ENCODE data around the gene FOXP2. TPM values are rescaled to one million over a fixed set of nuclear protein-coding genes. Genes with fewer than 3 reads are reported as not detected.

FOXP2 gene
- total and polyA plus RNA-seq, 2 of the 4 experiments (the other 2 are of a cell fraction) = 0.89 to 1.1 TPM

DNA sequence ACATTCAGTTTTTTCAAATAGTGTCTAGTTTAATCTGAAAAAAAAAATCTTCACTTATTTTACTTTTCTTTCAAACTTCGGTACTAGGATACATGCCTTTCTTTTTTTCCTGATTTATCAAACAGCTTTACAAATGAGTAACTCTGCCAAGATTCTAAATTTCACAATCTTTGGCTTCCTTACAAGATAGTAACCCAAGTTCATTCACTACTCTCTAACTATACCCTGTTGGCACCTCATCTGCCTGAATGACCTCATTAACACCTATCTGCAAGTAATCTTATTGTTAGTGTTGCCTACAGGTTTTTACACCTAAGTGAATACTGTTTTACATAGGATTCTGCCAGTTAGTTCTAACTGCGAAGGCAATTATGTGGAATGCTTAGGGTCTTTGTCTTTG is 159.8 kb downstream of the FOXP2 start:
- Histone ChIP-seq H3K27me3 (ENCODE audit: control insufficient read depth, insufficient read depth, low read length) (no peaks in the 10 kb centered on the region), H3K23ac (ENCODE audit: low read depth, low read length) (no peak overlapping the region), H3K4ac (ENCODE audit: low read depth, low read length) (no peak overlapping the region), H2AFZ (replicated peaks; ENCODE audit: low read length, poor library complexity) (no peak overlapping the region), H2BK15ac (ENCODE audit: low read depth, low read length) (no peak overlapping the region), H3K27ac (ENCODE audit: insufficient read depth, low read length) (no peak overlapping the region), H3K79me1 (ENCODE audit: low read depth in 1 of 2, low read length in 2 of 2) (no peaks in the 10 kb centered on the region), H3K4me3 (ENCODE audit: insufficient read depth, low read depth, low read length) (no peak overlapping the region), H4K91ac (ENCODE audit: insufficient read depth, low read depth, low read length) (no peak overlapping the region), H3K14ac (replicated peaks; ENCODE audit: low read depth, low read length) (no peak overlapping the region), H2AK5ac (ENCODE audit: low read depth, low read length) (no peak overlapping the region), H3K9ac (ENCODE audit: low read depth, low read length) (no peak overlapping the region), H3K18ac (ENCODE audit: low read depth, low read length) (no peak overlapping the region), H2BK5ac (ENCODE audit: low read depth, low read length, poor library complexity, severe bottlenecking) (no peak overlapping the region), H2AK9ac (replicated peaks; ENCODE audit: low read depth, low read length, poor library complexity) (no peak overlapping the region), H4K20me1 (ENCODE audit: insufficient read depth, low read length) (no peaks in the 10 kb centered on the region), H2BK120ac (ENCODE audit: low read depth, low read length) (no peak overlapping the region), H3K36me3 (ENCODE audit: control insufficient read depth, insufficient read depth, low read length) (no peaks in the 10 kb centered on the region), H3K4me1 (ENCODE audit: control insufficient read depth, insufficient read depth, low read length) (no peaks in the 10 kb centered on the region), H3K4me2 (ENCODE audit: low read depth, low read length) (no peak overlapping the region), H3K9me3 (ENCODE audit: control insufficient read depth, insufficient read depth, low read length) (no peaks in the 10 kb centered on the region), H4K8ac (ENCODE audit: low read depth in 2 of 2, low read length in 2 of 2) (no peak overlapping the region), H2BK20ac (ENCODE audit: low read depth, low read length) (no peak overlapping the region), H4K5ac (ENCODE audit: low read depth, low read length) (no peak overlapping the region), H3K56ac (ENCODE audit: extremely low read depth, insufficient read depth, low read length) (no peak overlapping the region), H3K9me1 (ENCODE audit: insufficient read depth, low read length) (no peaks in the 10 kb centered on the region)
- intact Hi-C loops (cut with micrococcal nuclease) = no loop called here
- dilution Hi-C loops (cut with HindIII; ENCODE audit: low sequenced_read_pairs, unreplicated experiment) = no loop called here
- ATAC-seq (ENCODE audit: low read depth) (peak; percentile 42), DNase-seq (peak; percentile 45)
- no TSS peak for BruUV-seq (replicated peaks)
- in situ Hi-C loops (cut with MboI; ENCODE audit: low sequenced_read_pairs) = no loop called here
- POLR2A ChIA-PET (ENCODE audit: unreplicated experiment) = no interaction called here
- CTCF ChIA-PET = no interaction called here
- TF ChIP-seq POLR2A (IDR thresholded peaks at IDR 0.05; ENCODE audit: low read depth, low read length) = no peak
- peak; percentile 33; the same call in 1 of the 2 replicates for TF ChIP-seq CEBPB (IDR thresholded peaks at IDR 0.05; ENCODE audit: low read depth, low read length)
- WGBS, 2 experiments (ENCODE audit: extremely low coverage in 2 of 2, insufficient read length in 1 of 2) = 0% methylated on average over 1 of the region's 2 CpGs; no CpG with 5 or more reads in 1 of the 2 experiments

Measured in IMR-90 (cell line).